KMS-11 (cell line): Measurements from ENCODE around the gene EVI5.

Experiments used
- H2AFZ ChIP-seq: fragments of 200-600 bp; sonication (generic); 2 replicates; pipeline ENCODE4 v1.6.1; 2016; ENCODE audit warnings: antibody characterized with exemption, mixed run types, low read depth
- H3K27ac ChIP-seq: fragments of 200-600 bp; sonication (generic); 2 replicates; pipeline ENCODE4 v1.6.1; 2016; ENCODE audit warnings: mild to moderate bottlenecking, mixed run types
- H3K27me3 ChIP-seq: fragments of 200-600 bp; sonication (generic); 2 replicates; pipeline ENCODE4 v1.6.1; 2017; ENCODE audit warnings: mild to moderate bottlenecking, low read depth, mixed run types, moderate library complexity; ENCODE audit not compliant: insufficient read depth
- H3K36me3 ChIP-seq: fragments of 200-600 bp; sonication (generic); 2 replicates; pipeline ENCODE4 v1.6.1; 2017; ENCODE audit warnings: mild to moderate bottlenecking, mixed run types; ENCODE audit not compliant: insufficient read depth
- H3K4me1 ChIP-seq: fragments of 200-600 bp; sonication (generic); 2 replicates; pipeline ENCODE4 v1.6.1; 2016; ENCODE audit warnings: mild to moderate bottlenecking, low read depth, mixed run types; ENCODE audit not compliant: poor library complexity, severe bottlenecking
- H3K4me2 ChIP-seq: fragments of 200-600 bp; sonication (generic); 2 replicates; pipeline ENCODE4 v1.7.0; 2016; ENCODE audit warnings: mild to moderate bottlenecking, mixed run types
- H3K4me3 ChIP-seq: fragments of 200-600 bp; sonication (generic); IDR thresholded peaks from 2 replicates; pipeline ENCODE4 v1.6.1; 2017; ENCODE audit warnings: low read depth, low read length, mixed read lengths; ENCODE audit not compliant: insufficient read depth
- H3K79me2 ChIP-seq: fragments of 200-600 bp; sonication (generic); 2 replicates; pipeline ENCODE4 v1.6.1; 2016; ENCODE audit warnings: low read depth, mixed run types; ENCODE audit not compliant: insufficient read depth
- H3K9ac ChIP-seq: fragments of 200-600 bp; sonication (generic); 2 replicates; pipeline ENCODE4 v1.6.1; 2016; ENCODE audit warnings: mild to moderate bottlenecking, mixed run types
- H4K20me1 ChIP-seq: fragments of 200-600 bp; sonication (generic); 2 replicates; pipeline ENCODE4 v1.6.1; 2016; ENCODE audit warnings: mild to moderate bottlenecking, mixed run types; ENCODE audit not compliant: insufficient read depth
- TF ChIP-seq, protein P1 (sequence below): fragments of 200-600 bp; sonication (generic); conservative IDR thresholded peaks from 2 replicates; pipeline ENCODE4 v1.6.1; 2017; ENCODE audit warnings: low read depth, mild to moderate bottlenecking, antibody characterized with exemption, low read length, moderate library complexity, mixed read lengths

The EVI5 gene

DNA sequence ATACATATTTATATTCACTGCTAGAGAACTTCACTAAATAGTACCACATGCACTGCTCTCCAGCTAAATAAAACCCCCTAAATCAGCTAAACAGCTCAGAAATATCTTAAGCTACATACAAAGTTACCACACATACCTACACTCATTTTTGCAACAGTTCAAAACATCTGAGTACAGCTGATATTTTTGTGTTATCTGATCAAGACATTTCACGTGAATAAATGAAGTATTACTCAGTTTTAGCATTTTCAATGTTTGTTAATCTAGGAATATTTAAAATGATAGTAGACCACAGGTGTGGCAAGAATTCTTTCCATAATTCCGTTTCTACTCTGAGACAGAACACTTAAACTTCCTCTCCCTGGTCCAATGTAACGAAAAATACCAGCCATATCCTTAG lies 20.8 kb downstream of the EVI5 start:
- no peak overlapping the region for H2AFZ ChIP-seq

DNA sequence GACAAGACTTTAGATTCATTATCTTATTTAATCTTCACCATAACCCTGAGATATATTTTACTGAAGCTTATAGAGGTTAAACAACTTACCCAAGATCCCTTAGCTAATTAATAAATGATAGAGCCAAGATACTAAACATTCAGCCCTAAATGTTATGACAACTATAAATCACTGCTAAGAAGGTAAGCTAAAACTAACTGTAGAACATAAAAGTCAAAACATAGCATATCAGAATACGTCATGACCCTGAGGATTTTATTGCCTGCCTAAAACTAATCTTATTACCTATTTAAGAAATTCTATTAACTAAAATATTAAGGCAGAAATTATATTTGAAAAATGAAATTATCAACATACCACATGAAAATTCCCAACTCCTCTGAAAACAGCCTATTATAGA lies 22.6 kb downstream of the EVI5 start:
- H3K36me3 ChIP-seq: no peaks in the 10 kb centered on the region
- H2AFZ ChIP-seq: no peak overlapping the region
- no peak overlapping the region for H3K4me3 ChIP-seq
- TF ChIP-seq, protein P1, sequence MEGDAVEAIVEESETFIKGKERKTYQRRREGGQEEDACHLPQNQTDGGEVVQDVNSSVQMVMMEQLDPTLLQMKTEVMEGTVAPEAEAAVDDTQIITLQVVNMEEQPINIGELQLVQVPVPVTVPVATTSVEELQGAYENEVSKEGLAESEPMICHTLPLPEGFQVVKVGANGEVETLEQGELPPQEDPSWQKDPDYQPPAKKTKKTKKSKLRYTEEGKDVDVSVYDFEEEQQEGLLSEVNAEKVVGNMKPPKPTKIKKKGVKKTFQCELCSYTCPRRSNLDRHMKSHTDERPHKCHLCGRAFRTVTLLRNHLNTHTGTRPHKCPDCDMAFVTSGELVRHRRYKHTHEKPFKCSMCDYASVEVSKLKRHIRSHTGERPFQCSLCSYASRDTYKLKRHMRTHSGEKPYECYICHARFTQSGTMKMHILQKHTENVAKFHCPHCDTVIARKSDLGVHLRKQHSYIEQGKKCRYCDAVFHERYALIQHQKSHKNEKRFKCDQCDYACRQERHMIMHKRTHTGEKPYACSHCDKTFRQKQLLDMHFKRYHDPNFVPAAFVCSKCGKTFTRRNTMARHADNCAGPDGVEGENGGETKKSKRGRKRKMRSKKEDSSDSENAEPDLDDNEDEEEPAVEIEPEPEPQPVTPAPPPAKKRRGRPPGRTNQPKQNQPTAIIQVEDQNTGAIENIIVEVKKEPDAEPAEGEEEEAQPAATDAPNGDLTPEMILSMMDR: no peak
- no peaks in the 10 kb centered on the region for H3K27me3 ChIP-seq
- H3K9ac ChIP-seq: no peak overlapping the region
- H3K27ac ChIP-seq: no peak overlapping the region
- no peaks in the 10 kb centered on the region for H3K79me2 ChIP-seq
- no peaks in the 10 kb centered on the region for H4K20me1 ChIP-seq
- H3K4me2 ChIP-seq: no peak overlapping the region
- H3K4me1 ChIP-seq: no peaks in the 10 kb centered on the region

More for the DNA sequence above, 20.8 kb downstream of the EVI5 start:
- Histone ChIP-seq H3K79me2 (no peaks in the 10 kb centered on the region), H3K9ac (no peak overlapping the region), H3K27ac (no peak overlapping the region), H3K36me3 (no peaks in the 10 kb centered on the region), H3K4me1 (no peaks in the 10 kb centered on the region), H3K27me3 (no peaks in the 10 kb centered on the region), H3K4me3 (no peak overlapping the region), H4K20me1 (no peaks in the 10 kb centered on the region), H3K4me2 (no peak overlapping the region)
- TF ChIP-seq, protein P1: no peak

DNA sequence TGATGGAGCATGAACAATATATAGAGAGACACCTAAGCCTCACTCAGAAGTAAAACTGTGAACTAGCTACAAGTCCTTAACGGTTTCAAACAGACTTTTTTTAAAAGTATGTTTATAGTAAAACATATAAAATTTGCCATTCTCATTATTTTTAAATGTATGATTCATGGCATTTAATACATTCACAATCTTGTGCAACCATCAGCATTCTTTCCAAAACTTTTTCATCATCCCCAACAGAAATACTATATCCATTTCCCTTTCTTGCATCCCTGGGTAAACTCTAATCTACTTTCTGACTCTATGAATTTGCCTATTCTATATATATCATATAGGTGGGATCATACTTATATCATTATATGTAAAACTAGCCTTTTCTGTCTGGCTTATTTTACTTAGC lies 25.5 kb downstream of the EVI5 start:
- Histone ChIP-seq H2AFZ (no peak overlapping the region), H3K79me2 (no peaks in the 10 kb centered on the region)
- TF ChIP-seq, protein P1: no peak

DNA sequence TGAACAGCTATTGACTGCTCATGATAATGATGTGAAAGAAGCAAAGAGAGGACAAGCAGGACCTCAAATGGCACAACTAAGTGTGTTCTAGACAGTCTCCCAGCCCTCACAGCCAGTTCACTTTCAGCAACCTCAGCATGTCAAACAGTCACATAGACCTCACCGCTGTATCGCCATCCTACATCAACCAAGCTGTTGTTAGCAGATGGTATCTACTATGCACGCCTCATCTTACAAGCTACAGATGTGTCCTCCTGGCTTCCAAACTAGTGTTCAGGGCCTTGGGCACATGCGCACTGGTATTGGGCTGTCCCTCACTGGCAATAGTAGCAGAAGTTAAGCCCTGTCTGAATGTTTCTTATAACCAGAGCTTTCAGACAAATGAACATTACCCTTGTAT lies 28.4 kb downstream of the EVI5 start:
- H3K36me3 ChIP-seq: no peaks in the 10 kb centered on the region
- no peak overlapping the region for H3K27ac ChIP-seq
- no peaks in the 10 kb centered on the region for H4K20me1 ChIP-seq
- no peaks in the 10 kb centered on the region for H3K4me1 ChIP-seq
- H3K4me2 ChIP-seq: no peak overlapping the region
- no peak overlapping the region for H3K4me3 ChIP-seq
- no peak overlapping the region for H3K9ac ChIP-seq
- no peaks in the 10 kb centered on the region for H3K79me2 ChIP-seq
- TF ChIP-seq, protein P1: no peak
- no peak overlapping the region for H2AFZ ChIP-seq
- no peaks in the 10 kb centered on the region for H3K27me3 ChIP-seq

More for the DNA sequence above, 25.5 kb downstream of the EVI5 start:
- Histone ChIP-seq H3K4me1 (no peaks in the 10 kb centered on the region), H4K20me1 (no peaks in the 10 kb centered on the region), H3K27me3 (no peaks in the 10 kb centered on the region), H3K4me2 (no peak overlapping the region), H3K4me3 (no peak overlapping the region), H3K36me3 (no peaks in the 10 kb centered on the region), H3K27ac (no peak overlapping the region), H3K9ac (no peak overlapping the region)
